ENCODE data around the gene PNMA6F. TPM values are rescaled to one million over a fixed set of nuclear protein-coding genes. Genes with fewer than 3 reads are reported as not detected.

PNMA6F gene
- total RNA-seq: under 1 TPM in 1 of 2 donors, not detected in 1; 0.97 TPM

DNA sequence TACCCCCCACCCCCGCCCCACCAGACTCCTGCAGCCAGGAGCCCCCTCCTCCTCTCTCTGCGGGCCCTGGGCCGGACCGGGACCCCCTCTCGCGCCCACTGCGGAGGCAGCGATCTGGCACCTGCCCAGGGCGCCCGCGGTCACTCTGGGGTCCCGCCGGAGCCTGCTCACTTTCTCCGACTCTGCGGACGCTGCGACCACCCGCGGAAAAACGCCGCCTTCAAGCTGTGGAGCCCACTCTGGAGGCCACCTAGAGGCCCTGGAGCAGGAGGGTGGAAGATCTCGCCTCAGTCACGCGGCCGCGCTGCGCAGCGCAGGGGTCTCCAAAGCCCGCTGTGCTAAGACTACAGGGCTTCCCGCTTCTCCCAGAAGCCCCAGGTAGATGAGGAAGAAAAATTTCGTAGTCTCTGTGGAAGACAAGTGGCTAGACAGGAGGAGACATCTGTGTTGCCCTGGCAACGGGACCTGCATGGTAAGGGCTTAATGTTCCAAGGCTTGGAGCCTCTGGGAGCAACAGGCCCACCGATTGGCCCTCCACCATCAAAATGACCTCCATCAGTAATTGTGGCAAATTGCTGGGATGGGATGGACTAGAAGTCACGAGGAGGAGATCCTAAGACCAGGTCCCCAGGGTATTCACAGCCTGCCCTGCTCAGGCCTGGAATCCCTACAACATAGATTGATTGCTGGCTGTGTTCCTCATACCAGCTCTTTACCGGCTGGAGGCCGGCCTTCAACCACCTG lies at the start of gene PNMA6F:
TSS of gene PNMA6F (minus strand) at position 387 of the 744 bp plus-strand sequence. CDS start 1,093 bp downstream, outside the sequence.
- Histone ChIP-seq H3K4me3 (no peak within 1 kb of the TSS), H3K4me1 (replicated peaks) (no peaks in the 10 kb centered on the region), H3K27ac (no peak within 1 kb of the TSS), H3K27me3 (replicated peaks; ENCODE audit: insufficient read depth) (no peaks in the 10 kb centered on the region), H3K36me3 (no peaks in the 10 kb centered on the region), H3K9me3 (no peaks in the 10 kb centered on the region)
- WGBS: 65% methylated on average over 4 of the region's 36 CpGs
- TF ChIP-seq, protein P1, sequence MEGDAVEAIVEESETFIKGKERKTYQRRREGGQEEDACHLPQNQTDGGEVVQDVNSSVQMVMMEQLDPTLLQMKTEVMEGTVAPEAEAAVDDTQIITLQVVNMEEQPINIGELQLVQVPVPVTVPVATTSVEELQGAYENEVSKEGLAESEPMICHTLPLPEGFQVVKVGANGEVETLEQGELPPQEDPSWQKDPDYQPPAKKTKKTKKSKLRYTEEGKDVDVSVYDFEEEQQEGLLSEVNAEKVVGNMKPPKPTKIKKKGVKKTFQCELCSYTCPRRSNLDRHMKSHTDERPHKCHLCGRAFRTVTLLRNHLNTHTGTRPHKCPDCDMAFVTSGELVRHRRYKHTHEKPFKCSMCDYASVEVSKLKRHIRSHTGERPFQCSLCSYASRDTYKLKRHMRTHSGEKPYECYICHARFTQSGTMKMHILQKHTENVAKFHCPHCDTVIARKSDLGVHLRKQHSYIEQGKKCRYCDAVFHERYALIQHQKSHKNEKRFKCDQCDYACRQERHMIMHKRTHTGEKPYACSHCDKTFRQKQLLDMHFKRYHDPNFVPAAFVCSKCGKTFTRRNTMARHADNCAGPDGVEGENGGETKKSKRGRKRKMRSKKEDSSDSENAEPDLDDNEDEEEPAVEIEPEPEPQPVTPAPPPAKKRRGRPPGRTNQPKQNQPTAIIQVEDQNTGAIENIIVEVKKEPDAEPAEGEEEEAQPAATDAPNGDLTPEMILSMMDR (IDR thresholded peaks at IDR 0.05): no peak
- no peak for TF ChIP-seq POLR2A (IDR thresholded peaks at IDR 0.05)
- TF ChIP-seq POLR2AphosphoS5 (IDR thresholded peaks at IDR 0.05): no peak
- DNase-seq (ENCODE audit: low spot score): no peak
- intact Hi-C loops (cut with DNase I): no loop called here

DNA sequence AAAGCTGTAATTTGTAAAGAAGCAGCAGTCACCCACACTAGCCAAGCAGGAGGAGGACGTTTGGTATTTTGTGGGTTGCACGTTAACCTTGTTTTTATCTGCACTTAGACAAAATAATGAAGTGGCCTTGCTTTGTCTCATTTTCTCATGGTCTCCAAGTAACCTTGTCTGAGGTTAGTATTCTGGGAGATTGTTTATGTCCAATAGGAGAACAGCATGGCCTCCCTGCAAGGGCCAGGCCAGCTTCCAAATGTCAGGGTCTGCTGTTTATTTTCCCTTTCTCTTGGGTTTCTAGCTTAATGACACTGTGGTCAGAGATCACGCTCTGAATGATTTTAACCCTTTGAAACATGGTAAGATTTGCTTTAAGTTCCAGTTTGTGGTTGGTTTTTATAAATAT lies 49.7 kb upstream of the PNMA6F start:
- no peaks in the 10 kb centered on the region for H3K4me1 ChIP-seq (replicated peaks)
- intact Hi-C loops (cut with DNase I): no loop called here
- no peaks in the 10 kb centered on the region for H3K9me3 ChIP-seq
- WGBS: 46% methylated on average over 3 of the region's 3 CpGs
- no peak for DNase-seq (ENCODE audit: low spot score)
- TF ChIP-seq, protein P1 (IDR thresholded peaks at IDR 0.05): no peak
- no peak for TF ChIP-seq POLR2AphosphoS5 (IDR thresholded peaks at IDR 0.05)
- no peak for TF ChIP-seq POLR2A (IDR thresholded peaks at IDR 0.05)
- H3K27me3 ChIP-seq (replicated peaks; ENCODE audit: insufficient read depth): no peaks in the 10 kb centered on the region
- H3K27ac ChIP-seq: no peak overlapping the region
- H3K4me3 ChIP-seq: no peak overlapping the region
- H3K36me3 ChIP-seq: no peaks in the 10 kb centered on the region

DNA sequence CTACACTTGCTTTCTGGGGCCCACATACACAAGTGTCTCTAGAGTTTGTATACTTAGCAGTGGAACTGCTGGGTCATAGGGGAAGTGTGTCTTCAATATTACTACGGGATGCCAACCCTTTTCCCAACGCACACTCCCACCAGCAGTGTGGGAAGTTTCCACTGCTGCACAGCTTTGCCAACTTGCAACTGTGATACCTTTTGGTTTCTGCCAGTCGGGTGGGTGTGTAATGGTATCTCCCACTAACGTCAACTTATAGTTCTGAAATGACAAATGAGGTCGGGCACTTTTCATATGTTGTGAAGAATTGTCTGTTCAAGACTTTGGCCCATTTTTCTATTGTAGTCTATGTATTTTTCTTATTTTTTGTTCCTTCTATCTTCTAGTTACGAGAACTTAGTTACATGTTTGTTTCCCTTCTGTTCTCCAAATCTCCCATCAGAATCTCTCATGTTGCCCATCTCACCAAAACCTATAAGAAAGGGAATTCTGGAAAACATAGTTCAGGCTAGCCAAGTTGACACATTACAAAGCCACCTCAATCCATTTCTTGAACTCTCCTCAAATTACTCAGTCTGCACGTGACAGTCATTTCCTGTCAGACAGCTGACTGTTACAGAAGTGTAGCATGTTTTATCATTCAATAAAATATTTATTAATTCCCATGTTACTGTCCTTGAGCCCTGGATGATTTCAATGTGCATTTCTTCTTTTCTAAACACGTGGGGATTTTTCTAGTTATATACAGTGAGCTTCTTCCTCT lies 48.9 kb upstream of the PNMA6F start:
- Histone ChIP-seq H3K27me3 (replicated peaks; ENCODE audit: insufficient read depth) (no peaks in the 10 kb centered on the region), H3K4me3 (no peak overlapping the region), H3K27ac (no peak overlapping the region), H3K36me3 (no peaks in the 10 kb centered on the region), H3K4me1 (replicated peaks) (no peaks in the 10 kb centered on the region), H3K9me3 (no peaks in the 10 kb centered on the region)
- TF ChIP-seq POLR2A (IDR thresholded peaks at IDR 0.05): no peak
- no peak for TF ChIP-seq POLR2AphosphoS5 (IDR thresholded peaks at IDR 0.05)
- TF ChIP-seq, protein P1 (IDR thresholded peaks at IDR 0.05): no peak
- intact Hi-C loops (cut with DNase I): no loop called here
- 80% methylated on average over 8 of the region's 8 CpGs for WGBS
- DNase-seq (ENCODE audit: low spot score): no peak

DNA sequence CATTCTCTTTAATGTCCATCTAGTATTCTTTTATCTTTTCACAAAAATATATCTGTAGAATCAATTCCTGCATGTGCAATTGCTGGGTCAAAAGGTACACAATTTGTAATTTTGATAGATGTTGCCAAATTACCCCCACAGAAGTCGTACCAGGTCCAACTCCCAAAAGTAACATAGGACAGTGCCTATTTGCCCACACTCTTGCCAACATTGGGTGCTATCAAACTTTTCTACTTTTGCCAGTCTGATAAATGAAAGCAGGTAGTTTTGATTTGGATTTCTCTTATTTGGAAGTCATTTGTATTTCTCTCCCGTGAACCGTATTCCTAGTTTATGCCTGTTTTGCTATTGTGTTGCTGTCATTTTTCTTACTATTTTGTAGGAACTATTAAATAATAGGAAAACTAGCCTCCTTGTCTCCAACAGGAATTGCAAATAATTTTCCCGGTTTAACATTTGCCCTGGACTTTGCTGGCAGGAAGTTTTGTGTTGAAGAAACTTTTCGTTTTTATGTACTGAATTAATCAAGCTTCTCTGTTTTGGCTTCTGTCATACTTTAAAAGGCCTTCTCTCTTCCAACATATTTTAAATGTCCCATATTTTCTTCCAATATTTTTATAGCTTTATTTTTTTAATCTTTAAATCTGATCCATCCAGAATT lies 45.4 kb upstream of the PNMA6F start:
- Histone ChIP-seq H3K4me1 (replicated peaks) (no peaks in the 10 kb centered on the region), H3K4me3 (no peak overlapping the region), H3K27me3 (replicated peaks; ENCODE audit: insufficient read depth) (no peaks in the 10 kb centered on the region), H3K27ac (no peak overlapping the region), H3K36me3 (no peaks in the 10 kb centered on the region), H3K9me3 (no peaks in the 10 kb centered on the region)
- 72% methylated on average over 5 of the region's 5 CpGs for WGBS
- TF ChIP-seq POLR2AphosphoS5 (IDR thresholded peaks at IDR 0.05) (no peak), POLR2A (IDR thresholded peaks at IDR 0.05) (no peak)
- TF ChIP-seq, protein P1 (IDR thresholded peaks at IDR 0.05): no peak
- intact Hi-C loops (cut with DNase I): no loop called here
- no peak for DNase-seq (ENCODE audit: low spot score)
